GM21515 (cell line): ENCODE measurements around the gene SFMBT1.
"Not testable (repeated sequence)": the region's sequence is repeated elsewhere in the genome, so short reads cannot be mapped to it uniquely, and the experiment has no call there.

Experiments
- ATAC-seq: cut with Tn5 transposase; IDR thresholded peaks from one replicate; pipeline ENCODE4 v1.9.1; 2021; ENCODE audit not compliant: unreplicated experiment

Gene SFMBT1

DNA sequence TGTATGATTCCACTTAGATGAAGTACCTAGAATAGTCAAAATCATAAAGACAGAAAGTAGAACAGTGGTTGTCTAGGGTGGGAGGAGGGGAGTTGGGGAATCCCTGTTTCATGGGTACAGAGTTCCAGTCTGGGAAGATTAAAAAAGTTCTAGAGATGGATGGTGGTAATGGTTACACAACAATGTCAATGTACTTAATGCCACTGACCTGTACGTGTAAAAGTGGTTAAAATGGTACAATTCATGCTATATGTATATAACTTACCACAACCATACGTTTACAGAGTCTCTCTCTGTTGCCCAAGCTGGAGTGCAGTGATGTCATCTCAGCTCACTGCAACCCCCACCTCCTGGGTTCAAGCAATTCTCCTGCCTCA lies 6.5 kb downstream of the SFMBT1 start:
- no peak for ATAC-seq

DNA sequence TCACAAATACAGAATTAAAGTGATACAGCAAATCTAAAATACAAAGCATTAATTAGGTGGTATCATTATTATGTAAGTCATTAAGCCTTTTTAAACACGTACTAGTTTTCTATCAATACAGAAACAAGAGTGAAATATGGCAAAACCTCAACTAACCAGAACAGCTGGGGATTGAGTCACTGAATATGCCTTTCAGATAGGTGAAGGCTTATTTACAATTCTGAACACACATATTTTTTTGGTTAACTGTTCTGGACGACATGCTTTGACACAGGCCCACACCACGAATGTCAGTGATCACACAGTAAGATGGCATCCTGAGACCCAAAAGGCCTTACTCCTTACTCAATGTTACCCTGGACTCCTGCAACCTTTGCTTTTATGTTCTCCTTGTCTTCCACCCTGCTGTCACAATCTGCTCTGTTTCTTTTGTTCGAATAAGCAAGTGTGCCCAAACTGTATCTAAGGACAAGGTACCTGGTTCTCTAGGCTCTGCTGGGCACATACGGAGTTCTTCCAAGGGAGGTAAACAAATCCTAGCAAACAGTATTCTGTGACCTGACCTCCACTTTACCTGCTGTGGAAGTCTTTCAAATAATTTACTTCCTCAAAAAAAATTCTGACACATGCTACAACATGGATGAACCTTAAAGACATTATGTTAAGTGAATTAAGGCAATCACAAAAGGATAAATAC lies 7.0 kb downstream of the SFMBT1 start:
- ATAC-seq, result no peak

DNA sequence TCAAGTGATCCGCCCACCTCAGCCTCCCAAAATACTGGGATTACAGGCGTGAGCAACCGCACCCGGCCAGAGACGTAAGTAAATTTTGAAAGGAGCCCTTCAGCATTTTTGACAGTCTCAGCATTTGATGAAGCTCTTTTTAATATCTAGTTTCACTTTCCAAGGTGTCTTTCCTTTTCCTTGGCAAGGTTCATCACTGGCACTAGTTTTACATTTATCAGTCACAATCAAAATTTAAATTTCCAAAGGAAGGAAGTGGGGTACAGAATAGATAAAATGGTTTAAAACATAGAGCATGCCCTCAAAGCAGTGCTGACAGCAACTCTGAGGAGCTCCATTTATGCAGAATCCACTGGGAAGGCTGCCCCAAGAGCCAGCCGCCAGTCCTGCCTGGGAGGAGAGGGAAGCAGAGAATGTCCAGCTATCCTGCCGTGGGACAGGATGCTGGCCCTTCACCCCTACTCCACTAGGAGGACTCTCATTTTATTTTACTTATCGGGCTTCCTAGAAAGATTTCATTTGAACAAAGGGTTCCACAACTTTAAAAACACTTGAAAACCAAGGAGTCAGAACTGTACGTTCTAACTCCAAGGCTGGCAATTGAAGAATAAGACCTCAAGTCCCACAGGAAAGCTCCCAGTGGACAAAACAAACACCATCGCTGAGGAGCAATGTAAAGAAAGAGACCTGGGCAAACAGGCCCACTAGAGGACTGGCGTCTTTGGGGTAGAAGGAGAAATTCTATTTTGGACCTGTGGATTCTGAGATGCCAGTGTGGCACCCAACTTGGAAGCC lies 9.9 kb downstream of the SFMBT1 start:
- no peak for ATAC-seq

DNA sequence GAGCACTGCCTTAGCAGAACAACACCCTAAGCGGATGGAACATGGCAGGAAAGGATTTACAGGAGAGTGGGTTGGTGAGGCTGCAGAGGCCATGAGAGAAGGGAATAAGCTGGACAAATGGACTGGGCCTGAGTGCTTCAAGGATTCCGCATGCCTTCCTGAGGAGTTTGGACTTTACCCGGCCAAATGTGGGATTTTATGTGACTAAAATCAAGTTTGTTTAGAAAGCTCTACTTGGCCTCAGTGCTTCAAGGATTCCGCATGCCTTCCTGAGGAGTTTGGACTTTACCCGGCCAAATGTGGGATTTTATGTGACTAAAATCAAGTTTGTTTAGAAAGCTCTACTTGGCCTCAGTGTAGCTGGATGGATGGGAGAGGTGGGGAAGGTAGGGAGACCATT lies 10.9 kb downstream of the SFMBT1 start:
- not testable (repeated sequence) for ATAC-seq

DNA sequence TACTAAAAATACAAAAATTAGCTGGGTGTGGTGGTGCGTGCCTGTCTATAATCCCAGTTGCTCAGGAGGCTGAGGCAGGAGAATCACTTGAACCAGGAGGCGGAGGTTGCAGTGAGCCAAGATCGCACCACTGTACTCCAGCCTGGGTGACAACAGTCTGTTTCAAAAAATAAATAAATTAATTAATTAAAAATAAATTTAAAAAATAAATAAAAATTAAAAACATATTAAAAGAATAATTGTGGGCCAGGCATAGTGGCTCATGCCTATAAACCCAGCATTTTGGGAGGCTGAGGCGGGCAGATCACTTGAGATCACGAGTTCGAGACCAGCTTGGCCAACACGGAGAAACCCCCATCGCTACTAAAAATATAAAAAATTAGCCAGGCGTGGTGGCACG lies 11.5 kb downstream of the SFMBT1 start:
- not testable (repeated sequence) for ATAC-seq

DNA sequence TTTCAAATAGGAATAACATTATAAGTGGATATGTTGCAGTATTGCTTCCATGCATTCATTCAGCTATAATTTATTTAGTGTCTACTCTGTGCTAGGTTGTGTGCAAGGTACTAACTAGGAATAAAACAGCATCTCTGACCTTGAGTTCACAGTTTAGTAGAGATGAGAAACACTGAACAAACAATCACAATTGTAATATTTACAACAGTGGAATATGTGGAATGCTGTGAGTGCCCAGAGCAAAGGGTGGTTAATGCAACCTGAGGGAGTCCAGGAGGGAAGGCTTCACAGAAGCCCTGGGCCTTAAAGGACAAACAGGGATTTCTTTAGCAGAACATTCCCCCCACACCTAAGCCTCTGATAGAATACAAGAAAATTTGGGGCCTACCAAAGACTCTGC lies 13.3 kb downstream of the SFMBT1 start:
- no peak for ATAC-seq

DNA sequence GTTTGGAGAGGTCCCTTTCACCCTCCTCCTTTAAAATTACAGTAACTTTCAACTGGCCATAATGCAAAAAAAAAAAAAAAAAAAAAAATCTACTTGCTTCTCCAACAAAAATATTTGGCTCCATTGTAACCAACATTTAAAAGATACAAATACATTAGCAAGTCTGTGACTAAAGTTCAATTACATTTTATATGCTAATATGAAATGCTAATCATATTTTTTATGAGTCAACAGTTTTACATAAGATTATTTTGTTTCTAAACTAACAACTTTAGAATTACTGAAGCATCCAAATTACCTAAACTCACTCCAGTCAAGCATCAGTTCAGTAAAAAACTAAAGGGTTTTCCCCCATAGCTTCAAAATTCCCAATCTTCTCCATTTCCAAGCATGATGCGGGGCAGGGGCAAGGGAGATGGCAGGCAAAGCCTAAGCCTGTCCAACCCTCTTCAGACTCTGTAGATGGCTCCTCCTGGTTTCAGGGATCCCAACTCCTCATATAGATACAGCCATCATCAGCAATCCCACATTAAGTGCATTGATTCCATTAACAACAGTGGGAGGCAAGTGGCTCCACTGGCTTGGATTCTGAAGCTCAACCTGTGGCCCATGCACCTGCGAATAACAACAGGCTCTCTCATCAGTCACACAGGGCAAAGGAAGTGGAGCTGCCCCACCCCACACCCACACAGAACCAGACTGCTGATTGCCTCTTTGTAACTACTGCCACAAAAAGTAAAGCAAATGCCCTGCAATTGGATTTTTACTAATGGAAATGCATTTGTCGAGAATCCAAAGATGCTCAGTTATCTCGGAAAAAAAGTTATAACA lies 15.0 kb downstream of the SFMBT1 start:
- no peak for ATAC-seq

DNA sequence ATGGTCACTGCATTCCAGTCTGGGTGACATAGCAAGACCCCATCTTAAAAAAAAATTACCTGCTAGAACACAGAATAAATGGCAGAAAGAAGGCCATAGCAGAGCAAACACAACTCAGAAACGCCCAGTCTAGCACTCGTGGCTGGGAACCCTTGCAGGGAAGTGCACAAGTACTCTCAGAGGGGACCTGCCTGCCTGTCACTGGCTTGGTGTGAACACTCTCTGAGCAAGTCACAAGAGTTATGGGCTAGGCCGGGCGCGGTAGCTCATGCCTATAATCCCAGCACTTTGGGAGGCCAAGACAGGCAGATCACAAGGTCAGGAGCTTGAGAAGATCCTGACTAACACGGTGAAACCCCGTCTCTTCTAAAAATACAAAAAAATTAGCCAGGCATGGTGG lies 17.2 kb downstream of the SFMBT1 start:
- no peak for ATAC-seq

DNA sequence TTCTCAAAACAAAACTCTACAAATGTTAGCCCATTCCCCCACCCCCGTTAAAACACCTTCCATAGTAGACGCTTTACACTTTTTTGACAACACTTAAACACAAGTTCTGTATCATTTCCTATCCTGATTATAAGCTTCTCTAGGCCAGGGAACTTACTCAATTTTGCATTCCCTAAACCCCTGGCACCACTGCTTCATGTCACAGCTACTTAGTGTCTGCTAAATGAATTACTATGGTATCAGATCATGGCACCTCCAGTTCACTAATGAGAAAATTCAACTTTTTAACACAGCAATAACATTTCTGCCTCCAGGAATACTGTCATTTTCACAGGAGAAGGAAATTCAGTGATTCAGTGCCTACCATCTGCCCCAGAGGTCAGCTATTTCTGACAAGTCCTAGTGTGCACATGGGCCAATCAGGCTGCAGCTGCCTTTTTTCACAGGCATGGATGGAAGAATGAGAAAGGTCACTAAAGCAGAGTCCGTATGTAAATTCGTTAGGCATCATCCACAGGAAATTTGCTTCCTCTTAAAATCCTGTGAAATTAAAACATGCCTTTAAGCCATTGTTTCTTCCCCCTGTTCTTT lies 18.5 kb downstream of the SFMBT1 start:
- ATAC-seq, result no peak

DNA sequence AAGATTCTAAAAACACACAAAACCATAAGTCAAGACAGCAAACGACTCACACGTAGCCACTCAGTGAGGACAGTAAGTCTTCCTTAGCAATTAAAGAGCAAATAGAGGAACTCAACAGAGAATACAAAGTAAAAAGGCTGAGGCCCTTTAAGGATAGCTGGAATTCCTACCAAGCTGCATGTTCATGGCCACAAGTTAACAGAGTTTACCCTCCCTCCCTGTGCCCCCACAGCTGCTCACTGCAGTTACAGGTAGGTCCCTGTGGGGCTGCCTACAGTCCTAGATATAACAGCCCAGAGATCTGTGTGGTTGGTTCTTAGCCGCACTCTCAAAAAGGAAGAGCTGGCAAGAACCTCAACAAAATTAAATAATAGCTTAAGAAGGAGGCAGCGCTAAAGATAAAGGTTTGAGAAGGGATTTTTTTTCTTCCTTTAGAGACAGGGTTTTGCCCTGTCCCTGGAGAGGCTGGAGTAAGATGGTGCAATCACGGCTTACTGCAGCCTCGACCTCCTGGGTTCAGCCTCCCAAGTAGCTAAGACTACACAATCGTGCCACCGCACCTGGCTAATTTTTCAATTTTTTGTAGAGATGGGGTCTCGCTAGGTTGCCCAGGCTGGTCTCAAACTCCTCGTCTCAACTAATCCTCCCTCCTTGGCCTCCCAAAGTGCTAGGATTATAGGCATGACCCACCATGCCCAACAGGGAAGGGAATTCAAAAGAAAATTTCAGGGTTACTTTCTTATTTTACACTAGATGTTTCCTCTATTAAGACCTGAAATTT lies 19.3 kb downstream of the SFMBT1 start:
- no peak for ATAC-seq

DNA sequence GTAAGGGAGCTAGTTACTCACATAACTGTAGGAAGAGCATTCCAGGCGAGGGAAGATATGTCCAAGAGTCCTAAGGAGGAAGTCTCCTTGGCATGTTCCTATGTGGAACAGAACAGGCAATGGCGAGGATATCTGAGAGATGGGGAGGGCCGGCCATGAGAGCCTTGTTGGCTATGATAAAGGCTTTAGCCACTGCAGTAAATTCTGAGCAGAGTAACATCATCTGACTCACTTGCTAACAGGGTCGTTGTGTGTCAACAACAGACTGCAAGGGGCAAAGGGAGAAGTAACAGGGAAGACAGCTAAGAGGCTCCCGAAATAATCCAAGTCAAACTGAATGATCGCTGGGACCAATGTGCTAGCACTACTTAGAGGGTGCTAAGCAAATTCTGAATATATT lies 21.6 kb downstream of the SFMBT1 start:
- no peak for ATAC-seq

DNA sequence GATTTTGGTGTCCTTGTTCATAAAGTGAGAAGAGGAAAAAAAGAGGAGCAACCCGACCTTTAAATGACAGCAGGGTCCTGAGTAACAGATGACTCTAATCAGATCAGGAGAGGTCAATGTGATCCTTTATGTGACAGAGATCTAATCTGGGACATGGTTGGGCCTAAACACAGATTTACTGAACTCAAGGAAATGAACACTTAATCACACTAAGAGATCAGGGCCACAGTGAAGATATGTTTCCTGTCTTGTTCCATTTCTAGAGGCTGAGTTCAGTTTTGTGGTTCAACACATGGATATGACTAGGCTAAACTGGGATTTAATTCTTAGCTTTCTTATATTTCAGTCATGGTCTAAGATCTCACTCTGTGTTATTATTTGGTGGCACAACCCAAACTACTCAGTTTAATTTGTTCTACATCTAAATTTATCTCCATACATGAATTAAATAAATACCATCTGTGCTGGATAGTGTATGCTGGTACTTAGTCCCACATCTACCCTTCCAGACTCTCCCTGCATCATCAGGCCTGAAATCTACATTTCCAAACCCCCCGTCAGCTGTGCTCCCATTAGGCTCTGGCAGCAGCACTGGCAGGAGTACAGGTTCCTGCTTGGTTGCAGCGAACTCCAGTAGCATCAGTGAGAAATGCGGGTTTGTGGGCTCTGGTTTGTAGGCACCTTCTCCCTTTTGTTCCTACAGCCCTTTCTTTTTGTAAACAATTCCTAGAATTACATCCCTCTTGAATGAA lies 22.6 kb downstream of the SFMBT1 start:
- no peak for ATAC-seq

DNA sequence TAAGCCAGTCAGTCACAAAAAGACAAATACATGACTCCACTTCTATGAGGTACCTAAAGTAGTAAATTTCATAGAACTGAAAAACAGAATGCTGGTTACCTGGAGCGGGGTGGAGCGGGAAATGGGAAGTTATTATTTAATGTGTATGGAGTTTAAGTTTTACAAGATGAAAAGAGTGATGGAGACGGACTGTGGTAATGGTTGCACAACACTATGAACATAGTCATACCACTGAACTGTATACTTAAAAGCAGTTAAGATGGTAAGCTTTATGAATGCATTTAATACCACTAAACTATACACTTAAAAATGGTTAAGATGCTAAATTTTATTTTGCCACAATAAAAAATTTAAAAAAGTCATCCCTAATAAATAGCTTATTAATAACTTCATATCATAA lies 23.2 kb downstream of the SFMBT1 start:
- ATAC-seq, result no peak

DNA sequence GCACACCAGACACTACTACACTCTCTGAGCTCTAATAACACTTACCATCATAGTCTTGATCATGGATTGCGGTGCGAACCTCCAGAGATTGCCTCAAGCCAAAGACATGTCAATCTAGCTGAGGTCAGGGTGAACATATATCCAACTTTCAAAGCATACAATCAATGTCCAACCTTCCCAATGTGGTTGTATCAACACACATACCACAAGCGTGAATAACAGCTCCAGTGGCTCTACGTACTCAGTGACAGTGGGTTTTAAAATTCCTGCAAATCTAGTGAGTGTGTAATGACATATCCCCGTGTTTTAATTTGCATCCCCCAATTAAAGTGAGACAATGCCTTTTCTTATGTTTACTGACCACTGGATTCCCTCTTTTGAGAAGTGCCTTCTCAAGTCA lies 29.6 kb downstream of the SFMBT1 start:
- no peak for ATAC-seq

DNA sequence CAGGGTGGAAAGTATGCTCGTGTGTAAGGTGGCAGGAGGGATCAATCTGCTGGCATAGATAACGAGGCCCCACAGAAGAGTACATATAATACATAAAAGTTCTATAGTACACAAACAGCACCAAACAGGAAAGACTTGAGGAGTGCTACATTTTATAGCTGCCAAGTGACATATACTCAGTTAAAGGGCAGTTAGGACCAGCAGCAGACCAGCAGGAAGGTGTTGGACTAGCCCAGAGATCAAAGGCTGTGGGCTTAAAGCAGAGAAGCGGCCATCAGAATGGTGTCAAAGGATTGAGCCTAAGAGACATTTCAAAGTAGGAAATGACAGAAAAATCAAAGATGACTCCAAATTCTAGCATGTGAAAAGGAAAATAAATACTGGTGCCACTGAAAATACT lies 34.5 kb downstream of the SFMBT1 start:
- no peak for ATAC-seq

DNA sequence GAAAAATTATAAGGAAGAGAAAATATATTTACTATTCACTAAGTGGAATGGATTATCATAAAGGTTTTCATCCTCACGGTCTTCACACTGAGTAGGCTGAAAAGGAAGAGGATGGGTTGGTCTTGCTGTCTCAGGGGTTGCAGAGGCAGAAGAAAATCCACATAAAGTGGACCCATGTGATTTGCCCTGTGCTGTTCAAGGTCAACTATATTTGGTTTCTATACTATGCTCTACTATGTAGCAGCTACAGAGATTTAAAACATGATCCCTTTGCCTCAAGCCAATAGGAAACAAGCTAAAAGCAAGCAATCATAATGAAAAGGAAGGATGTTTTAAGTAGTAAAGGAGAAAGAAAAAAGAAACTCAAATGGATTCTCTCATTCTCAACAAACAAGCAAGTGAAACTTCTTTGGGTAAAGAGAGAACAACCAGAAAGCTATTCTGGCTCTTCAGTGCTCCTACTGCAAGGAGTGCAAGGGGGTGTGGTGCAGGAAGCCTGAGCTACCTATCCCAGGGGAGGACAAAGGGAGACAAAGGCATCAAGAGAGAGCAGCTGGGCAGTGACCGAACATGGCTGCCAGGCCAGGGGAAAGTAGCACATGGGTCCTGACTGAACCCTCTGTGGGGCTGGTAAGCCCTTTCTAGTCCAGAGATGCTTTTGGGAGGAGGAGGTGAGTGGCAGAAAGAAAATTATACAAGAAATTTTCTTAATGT lies 35.9 kb downstream of the SFMBT1 start:
- no peak for ATAC-seq

DNA sequence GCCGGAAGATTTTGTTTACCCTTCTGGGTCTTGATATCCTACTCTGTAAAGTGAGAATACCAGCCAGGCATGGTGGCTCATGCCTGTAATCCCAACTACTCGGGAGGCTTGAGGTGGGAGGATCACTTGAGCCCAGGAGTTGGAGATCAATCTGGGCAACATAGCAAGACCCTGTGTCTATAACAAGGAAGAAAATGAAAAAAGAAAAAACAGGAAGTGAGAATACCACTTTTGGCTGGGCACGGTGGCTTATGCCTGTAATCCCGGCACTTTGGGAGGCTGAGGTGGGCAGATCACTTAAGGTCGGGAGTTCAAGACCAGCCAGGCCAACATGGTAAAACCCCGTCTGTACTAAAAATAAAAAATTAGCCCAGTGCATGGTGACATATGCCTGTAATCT lies 36.9 kb downstream of the SFMBT1 start:
- ATAC-seq, result no peak

DNA sequence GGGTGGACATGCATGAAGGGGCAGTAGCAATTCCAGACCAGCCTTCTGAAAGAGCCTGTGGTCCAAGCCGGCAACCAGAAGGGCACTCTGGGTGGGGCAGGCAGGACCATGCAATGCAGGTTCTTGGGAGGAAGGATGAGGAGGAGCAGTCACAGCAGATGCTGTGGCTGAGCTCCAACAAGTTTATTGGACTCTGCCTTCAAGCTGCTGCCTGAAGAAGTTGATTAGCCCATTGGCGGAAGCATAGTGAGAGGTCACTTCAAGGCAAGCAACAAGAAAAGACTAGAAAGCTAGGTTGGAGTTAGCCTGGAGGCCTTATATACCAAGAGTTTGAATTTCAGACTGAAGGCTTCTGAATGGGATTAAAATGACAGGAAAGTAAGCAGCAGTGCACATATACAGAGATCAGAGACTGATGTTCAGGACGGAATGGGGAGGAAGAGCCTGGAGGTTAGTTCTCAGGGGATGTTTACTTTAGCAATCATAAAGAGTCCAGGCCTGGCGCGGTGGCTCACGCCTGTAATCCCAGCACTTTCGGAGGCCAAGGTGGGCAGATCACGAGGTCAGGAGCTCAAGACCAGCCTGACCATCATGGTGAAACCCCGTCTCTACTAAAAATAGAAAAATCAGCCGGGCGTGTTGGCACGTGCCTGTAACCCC lies 39.9 kb downstream of the SFMBT1 start:
- ATAC-seq, result no peak

DNA sequence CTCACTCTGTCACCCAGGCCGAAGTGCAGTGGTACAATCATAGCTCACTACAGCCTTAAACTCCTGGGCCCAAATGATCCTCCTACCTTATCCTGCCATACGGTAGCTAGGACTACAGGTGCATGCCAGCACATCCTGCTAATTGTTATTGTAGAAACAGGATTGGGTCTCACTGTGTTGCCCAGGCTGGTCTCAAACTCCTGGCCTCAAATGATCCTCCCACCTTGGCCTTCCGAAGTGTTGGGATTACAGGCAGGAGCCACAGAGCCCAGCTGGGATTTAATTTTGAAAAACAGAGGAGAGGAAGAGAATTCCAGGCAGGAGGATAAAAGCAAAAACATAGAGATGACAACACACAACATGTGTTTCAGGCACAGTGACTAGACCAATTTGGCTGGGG lies 40.5 kb downstream of the SFMBT1 start:
- ATAC-seq, result no peak
